Activated CD4-positive, alpha-beta T cell treated with anti-CD3 and anti-CD28 coated beads, Interleukin-2, amount 50 U/mL, for 48 hours (primary cell): ENCODE measurements around the gene SHISA9.
"Not testable (repeated sequence)": the region's sequence is repeated elsewhere in the genome, so short reads cannot be mapped to it uniquely, and the experiment has no call there.

Experiments
- DNase-seq, 2 experiments: peaks; one replicate each; pipeline ENCODE4 v3.0.0-alpha.2; 2020

SHISA9 gene

DNA sequence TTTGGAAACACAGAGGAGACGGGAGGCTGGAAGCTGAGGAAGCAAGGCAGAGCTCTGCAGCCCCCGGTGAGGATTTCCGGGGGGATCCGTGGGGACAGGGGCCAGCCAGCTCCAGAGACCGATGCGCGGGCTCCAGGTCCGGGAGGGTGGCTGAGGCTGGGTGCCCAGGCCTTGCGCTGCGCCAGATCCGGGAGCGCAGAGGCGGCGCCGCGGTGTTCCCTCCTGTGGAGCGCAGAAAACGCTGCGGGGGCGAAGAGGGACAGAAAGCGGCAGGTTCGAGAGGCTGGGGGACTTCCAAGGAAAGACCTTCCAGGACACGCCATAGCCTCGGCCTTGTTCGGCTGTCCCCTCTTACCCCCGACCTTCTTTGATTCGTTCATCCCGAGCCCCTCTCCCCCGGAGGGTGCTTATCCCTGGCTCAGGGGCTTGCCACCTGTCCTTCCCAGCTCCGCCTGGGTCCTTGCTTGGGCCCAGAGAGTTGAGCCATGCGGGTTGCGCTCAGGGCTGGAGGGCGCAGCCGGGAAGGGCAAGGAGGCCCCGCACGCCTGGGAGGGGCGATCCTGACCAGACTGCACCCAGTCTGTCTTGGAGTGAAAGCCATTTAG is 697 bp upstream of the SHISA9 start:
- no peak for DNase-seq

DNA sequence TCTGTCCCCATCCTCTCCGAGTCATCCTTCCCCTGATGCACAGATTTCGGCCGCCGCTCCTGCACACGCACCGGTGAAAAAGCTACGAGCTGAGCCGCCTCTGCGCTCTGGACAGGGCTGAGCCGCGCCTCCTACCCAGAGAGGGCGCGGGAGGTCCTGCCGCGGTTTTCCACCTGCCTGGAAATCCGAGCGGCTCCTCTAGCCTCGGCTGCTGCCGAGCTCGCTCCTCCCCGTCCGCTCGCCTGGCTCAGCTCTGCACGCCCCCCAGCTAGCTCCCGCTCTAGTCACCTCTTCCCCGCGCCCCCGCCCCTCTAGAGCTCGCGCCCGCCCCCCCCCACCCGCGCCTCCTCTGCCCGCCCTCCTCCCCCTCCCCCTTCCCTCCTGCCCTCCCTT is 198 bp upstream of the SHISA9 start:
- no peak for DNase-seq

DNA sequence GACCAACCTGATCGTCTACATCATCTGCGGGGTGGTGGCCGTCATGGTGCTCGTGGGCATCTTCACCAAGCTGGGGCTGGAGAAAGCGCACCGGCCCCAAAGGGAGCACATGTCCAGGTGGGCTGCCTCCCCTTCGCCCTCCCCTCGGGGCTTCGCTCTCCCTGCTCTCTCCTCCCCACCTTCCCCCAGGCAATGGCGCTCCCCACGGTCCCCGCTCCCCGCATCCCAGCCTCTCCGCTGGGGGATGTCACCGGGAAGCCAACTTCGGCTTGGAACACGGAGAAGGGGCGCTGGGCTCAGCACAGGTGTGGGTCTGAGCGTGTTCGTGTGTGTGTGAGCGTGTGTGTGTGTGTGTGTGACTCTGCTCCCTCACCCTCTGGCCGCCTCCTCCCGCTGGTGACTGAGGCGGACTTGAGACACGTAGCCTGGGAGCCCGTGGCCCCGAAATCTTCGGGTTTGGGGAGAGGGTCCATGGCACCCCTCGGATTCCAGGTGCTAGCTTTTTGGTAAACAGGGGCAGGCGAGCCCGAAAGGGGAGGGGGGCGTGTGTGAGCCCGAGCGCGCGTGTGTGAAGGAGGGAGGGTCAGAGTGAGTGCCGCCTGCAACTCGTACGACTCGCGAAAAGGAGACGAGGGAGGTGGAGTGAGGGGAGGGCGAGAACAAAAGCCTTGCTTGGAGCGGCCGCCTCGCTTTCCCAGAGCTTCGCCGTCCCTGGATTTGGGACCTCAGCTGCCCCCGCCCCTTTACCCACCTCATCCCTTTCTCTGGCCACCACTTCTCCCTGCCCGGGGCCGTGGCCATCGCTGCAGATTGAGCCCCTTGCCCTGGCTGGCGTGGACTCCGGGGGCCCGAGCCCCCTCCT is 1.3 kb downstream of the SHISA9 start:
- DNase-seq, result no peak

DNA sequence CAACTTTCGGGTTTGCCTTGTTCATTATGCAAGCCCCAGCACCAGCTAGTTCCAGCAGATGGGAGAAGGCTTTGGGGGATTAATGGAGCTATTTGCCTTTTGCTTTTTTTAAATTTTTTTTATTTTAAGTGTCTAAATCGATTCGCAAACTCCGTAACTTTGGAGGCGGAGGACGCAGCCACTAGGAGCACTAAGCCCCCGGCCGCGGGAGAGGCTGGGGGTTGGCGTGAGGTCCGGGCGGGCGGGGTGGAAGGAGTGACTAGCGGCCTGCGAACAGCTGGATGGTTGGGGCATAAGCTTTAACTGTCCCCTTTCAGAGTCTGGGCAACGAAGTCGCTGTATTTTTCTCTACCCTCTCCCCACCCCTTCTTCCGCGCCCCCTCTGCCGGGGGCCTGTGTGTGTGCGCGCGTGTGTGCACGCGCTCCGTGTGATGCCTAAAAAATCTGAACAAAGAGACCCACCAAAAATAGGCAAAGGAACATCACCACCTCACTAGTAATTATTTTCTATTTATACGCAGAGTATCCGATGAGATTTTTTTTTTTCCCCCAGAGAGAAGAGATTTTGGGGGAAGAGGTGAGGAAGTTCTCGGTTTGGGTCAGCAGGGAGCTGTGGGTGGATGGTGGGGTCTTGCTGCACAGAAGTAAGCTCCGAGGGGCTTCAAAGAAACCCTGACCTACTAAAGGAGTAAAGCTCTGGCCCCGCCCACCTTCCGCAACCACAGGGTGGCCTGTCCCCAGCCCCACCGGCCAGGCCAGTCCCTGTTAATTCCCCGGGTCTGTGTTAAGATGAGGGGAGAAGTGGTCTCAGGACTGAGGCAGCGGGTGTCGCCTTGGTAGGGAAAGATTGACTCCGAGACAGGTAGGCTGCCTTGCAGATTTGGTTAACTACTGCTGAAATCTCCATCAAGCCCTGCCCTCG is 2.3 kb downstream of the SHISA9 start:
- DNase-seq, result no peak

DNA sequence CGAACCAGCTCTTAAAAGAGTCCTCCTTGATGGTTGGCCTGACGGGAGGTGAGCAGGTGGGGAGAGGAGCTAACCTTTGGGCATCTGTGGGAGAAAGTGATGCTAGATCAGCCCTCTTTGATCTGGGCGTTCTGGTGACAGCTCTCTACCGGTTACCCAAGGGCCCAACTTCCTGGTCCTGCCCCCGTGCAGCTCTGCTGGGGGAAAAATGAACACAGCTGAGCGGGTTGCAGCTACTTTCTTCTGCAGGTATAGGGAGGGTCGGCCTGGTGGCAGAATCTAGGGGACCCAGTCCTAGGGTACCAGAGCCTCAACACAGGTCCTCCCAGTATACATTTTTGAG is 2.9 kb downstream of the SHISA9 start:
- no peak for DNase-seq

DNA sequence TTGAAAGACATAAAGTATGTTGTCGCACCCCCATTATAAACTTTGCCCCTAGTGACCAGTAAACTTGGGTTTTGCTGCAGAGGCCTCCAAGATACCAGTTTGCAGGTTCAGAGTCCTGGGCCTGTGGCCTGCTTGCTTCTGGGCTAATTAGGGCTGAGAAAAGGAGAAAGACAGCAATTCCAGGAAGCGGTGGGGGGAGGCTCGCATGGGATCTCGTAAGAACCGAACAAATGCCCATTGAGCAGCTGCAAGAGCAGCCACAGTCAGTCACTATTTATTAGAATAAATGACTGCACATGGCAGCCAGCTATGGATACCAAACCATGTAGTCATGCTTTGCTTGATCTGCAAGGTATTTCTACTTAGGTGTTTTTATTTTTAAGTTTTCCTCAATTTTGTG is 4.9 kb downstream of the SHISA9 start:
- DNase-seq, result no peak

DNA sequence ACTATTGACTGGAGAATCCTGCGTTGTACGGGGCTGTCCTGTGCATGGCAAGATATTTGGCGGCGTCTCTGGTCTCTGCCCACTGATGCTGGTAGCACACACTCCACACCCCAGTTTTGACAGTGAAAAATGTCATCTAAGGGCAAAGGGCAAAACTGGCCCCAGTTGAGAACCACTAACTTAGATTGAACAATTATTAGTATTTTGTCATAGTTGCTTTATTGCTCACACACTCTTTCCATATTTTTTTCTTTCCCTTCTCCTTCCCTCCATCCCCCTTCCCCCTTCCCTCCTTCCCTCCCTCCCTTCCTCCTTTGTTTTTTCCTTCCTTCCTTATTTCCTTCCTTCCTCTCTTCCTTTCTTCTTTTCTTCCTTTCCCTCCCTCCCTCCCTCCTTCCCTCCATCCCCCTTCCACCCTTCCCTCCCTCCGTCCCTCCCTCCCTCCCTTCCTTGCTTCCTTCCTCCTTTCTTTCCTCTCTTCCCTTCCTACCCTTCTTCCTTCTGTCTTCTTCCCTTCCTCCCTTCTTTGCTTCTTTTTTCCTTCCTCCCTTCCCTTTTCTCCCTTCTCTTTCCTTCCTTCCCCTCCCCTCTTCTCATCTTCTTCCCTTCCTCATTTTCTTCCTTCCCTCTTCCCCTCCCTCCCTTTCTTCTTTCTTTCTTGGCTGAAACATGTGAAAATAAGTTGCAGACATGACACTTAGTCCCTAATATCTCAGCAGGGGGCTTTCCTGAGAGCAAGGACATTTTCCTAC is 5.5 kb downstream of the SHISA9 start:
- no peak for DNase-seq

DNA sequence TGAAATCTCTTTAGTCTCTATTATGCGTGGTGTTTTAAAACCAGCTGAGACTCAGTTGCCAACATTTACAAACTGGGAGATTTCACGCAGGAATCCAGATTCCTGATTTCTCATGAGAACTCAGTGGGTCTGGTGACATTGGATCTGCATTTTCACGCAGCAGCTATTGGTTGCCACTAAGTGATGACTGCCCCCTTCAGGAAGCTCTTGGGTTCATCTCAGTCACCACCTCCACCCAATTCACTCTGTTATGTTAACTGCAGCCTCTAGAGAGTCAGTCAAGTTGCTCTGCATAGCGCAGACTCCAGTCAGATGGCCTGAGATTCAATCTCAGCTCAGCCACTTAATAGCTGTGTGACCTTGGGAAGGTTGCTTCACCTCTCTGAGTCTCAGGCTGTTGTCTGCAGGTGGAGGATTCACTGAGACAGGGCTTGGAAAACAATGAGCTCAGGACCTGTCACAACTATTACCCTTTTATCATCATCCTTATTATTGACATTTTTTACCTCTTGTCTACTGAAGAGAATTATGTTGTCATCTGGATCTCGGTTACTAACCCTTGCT is 6.4 kb downstream of the SHISA9 start:
- DNase-seq, result no peak

DNA sequence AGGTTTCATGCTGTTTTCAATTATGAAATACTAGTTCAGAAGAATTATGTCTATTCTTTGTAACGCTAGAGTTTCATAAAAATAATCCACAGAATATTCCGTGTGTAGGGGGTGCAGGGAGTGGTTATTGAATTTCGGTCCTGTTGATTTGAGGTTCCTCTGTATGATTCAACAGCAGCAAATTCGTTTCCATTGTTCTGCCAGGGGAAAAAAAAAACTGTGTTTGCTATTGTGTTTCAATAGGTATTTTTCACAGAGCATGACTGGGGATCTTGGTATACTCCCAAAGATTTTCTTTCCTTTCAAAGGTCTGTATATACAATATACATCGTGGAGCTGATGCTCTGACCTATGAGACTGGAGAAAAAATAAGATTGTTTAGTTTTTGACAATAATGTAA is 15.8 kb downstream of the SHISA9 start:
- DNase-seq, result no peak

DNA sequence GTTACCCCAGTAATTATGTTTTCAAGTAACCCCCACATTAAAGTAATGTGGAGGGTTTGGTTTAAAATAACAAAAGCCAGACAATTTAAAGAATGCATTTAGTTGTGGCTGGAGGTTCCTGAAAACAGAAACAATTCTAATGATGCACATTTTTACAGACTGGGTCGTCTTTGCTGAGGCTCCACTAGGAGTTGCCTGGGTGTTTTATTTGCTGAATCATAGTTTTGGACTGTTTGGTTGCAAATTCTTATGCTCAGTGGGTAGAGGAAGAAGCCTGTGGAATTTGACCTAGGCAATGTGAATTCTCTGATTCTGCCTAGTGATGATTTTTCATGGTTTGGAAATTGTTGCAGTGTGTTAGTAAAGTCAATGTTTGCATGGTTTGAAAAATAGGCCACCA is 16.3 kb downstream of the SHISA9 start:
- DNase-seq, result no peak

DNA sequence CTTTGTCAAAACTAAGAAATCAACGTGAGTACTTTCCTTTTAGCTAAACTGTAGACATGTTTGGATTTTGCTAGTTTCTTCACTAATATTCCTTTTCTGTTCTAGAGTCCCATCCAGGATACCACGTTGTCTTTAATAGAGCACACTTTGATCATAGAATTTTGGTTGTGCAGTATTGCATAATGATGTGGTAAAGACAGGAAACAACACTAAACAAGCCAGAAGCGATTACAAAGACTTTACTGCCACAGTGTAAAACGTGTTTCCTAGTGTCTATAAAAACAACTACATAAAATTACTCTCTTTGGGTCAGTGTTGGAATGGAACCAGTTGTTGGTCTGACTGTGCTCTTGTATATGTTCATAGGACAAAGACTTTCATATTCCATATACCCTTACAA is 19.3 kb downstream of the SHISA9 start:
- DNase-seq, result no peak

DNA sequence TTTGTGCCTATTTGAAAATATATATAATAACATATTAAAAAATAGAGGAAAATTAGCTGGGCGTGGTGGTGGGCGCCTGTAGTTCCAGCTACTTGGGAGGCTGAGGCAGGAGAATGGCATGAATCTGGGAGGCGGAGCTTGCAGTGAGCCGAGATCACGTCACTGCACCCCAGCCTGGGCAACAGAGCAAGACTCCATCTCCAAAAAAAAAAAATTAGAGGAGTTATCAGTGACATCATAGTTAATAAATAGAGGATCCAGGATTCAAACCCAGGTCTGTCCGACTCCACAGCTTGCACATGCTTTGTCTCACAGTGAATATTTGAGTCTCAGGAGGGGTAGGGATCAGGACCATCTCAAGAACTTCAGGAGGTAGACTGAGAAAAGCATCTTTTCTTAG is 22.2 kb downstream of the SHISA9 start:
- DNase-seq, result not testable (repeated sequence)

DNA sequence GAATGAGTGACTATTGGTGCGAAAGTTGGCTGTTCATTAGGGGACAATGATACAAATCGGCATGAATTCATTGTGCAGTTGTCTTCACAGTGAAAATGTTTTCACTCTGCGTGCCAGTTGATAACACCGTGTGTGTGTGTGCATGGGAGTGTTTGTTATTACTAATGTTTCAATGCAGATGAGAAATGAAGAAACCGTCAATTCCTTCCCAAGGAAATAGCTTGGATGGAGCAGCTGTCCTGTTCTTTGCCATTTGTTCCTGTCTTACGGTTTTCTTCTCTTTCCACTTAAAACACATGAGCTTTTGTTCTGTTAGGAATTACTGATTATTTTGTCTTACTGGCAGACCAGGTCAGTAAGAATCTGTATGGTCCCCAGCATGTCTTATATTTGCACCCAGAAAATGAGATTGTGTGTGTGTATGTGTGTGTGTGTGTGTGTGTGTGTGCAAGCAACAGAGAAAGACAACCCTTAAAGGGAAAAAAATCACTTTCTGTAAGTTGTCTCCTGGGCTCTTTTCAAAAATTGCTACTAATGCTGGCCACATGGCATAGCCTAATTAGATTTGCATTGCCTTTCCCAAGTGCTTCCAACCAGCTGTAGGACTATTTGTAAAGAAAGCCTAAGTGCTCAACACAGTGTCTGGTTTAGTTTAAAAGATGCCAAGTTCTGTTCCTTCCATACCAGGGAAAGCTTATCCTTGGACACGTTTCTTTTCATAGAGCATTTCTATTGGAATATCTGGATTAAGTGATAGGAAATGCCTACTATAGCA is 23.8 kb downstream of the SHISA9 start:
- no peak for DNase-seq

DNA sequence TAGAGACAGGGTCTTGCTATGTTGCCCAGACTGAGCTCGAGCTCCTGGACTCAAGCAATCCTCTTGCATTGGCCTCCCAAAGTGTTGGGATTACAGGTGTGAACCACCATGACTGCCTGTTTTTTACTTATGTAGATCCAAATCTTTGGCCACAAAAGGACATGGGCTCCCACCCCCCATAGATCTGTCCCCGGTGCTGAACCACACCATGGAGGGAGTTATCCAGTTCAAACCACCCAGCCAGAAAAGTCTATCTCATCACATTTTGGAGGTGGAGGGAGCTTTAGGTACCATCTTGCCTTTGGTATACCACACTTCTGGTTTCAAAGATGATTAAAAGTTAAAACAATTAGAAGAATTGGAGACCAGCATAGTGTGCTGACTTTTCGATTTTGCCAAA is 26.2 kb downstream of the SHISA9 start:
- DNase-seq, result no peak

DNA sequence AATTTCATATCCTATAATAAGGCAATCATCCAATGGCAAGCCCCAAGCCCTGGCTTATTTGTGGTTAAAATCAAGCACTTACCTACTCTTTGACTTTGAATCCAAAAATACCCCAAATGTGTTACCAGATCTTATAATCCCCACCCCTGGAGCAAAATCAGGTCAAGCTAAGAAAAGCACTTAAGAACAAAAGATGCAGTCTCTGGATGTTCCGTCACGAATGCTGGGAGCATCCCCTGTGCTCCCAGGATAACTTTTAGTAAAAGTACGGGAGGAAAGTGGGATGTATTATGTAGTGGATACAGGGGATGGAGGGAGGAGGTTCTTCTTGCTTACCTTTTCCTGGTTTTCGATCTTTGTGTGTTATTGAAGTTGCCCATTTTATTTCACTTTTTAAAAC is 29.5 kb downstream of the SHISA9 start:
- DNase-seq, result no peak

DNA sequence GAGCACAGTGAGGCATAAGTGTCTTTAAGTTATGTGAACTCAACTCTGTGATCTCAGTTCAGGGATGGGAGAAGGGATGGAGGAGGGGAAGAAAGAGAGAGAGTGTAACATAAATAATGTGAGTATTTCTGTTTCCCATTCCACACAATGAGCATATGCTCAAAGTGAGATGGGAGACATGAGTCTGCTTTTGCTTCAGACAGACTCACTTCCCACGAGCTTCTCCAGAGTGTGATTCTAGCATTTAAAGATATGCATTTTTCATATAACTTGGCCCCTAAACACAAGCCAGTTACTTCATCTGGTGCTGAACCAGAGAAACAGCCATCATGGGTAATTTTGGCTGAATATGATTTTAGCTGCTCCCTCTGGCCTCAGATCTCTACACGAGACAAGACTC is 35.0 kb downstream of the SHISA9 start:
- DNase-seq, result no peak

DNA sequence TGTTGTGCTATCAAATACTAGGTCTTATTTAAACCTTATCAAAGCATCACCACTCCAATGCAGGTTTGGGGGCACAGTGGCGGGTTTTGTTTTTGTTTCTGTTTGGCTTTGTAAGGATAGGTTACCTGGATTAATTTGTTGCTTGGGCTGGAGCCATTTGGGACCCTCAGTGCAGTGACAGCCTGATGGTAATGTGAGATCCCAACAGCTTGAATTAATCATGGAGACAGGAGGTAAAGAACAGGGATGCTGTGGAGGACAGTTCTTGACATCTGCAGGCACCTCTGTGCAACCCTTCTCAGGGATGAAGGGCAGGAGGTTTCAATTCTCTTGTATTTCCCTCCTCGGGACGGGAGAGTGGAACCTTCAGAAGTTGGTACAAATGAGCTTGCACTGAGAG is 40.5 kb downstream of the SHISA9 start:
- DNase-seq, result no peak

DNA sequence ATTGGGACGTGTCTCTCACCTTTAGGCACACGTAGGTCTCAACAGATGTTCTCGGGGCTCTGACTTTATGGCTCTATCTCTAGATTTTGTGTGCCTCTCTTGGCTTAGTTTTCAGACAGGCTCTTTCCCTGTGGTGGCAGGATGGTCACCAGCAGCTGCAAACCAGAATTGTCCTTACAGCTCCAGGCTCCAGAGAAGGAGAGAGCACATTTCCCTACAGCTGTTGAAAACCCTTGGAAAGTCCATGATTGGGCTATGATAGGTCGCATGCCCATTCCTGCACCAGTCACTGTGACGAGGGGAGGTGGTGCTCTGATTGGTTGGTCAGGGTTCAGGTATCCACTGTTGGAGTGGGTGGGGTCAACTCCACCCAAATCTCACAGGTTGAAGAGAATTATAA is 41.5 kb downstream of the SHISA9 start:
- DNase-seq, result no peak

DNA sequence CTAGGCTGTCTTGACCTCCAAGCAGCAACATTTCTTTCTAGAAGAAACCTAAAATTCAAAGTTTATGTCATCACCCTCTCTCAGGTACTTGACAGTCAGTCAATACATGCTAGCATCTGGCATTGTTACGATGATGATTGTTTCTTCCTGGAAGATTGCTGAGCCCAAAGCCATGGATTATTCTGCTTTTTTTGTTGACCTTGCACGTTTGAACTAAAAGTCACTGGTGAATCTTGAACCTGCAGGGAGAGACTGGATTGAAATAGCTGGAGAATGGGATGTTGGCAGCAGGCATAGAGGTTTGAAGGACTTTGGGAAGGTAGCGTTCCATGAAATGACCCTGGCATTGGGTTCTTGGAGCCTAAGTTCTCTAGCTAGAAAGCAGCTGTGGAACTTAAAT is 42.9 kb downstream of the SHISA9 start:
- no peak for DNase-seq

DNA sequence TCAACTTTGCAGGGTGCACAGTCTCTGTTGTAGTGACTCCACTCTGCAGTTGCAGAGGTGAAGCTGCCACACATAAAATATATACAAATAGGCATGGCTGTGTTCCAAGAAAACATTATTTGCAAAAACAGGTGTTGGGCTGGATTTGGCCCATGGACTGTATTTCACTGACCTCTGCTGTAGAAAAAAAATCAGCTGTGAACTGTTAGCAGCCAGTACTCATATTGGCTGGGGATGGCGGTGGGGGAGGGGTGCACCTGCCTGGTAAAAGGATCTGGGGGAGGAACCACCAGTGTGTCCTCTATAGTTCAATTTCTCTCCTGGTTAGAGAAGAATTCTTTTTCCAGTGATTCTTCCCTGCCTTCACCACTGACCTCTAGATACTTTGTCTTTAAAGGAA is 50.0 kb downstream of the SHISA9 start:
- no peak for DNase-seq

DNA sequence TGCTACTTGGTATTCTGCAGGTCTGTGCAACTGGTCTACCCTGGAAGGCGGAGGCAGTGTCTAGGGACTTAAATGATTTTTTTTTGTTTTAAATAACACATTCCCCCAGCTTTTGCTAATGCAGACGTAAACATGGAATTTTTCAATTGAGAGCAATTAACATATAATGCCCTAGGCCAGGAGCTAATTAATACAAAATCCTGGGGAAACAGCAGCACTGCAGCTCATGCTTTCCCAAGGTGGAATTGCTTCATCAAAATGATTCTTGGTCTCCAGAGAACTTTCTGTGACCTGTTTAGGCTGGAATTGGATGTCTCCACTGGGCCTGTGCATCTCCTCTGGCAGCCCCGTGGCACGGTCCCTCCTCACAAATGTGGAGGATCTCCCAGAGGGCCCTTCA is 50.6 kb downstream of the SHISA9 start:
- DNase-seq, result no peak

DNA sequence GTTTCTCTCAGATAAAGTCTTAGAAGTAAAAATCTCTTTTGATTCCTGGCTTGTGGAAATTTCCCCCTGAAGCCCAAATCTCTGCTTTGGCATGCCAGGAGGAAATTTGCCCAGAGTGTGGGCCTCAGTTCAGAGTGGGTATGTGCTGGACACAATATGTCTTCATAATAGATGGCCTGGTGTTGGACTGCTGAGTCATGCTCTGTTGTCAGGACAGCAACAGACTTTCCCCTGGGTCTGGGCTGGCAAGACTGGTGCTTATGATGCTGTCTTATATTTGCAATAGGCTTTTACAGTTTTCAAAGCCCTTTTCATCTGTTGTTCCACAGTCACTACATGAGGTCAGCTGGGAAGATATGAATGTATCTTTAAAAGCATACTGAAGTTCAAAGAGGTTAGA is 57.0 kb downstream of the SHISA9 start:
- no peak for DNase-seq
